AG09319 (cell line): Measurements from ENCODE around the gene DNAJC2.
"Not testable (repeated sequence)": the region's sequence is repeated elsewhere in the genome, so short reads cannot be mapped to it uniquely, and the experiment has no call there.

Experiments
- DNase-seq: peaks from one replicate; pipeline ENCODE4 v3.0.0-alpha.2; 2010; ENCODE audit warnings: low read depth; ENCODE audit errors: extremely low read depth

The DNAJC2 gene

GRCh38 chr7:103273374-103273773, 71.2 kb downstream of the DNAJC2 start:
- DNase-seq: not testable (repeated sequence)

- not testable (repeated sequence) for DNase-seq
Observed at GRCh38 chr7:103266229-103266628, 78.3 kb downstream of the DNAJC2 start.

- DNase-seq: not testable (repeated sequence)
Observed at GRCh38 chr7:103264054-103264453, 80.5 kb downstream of the DNAJC2 start.
